GM12801 (cell line): Measurements from ENCODE around the gene WNT11.

Experiments used
- TF ChIP-seq, protein P1 (sequence below): IDR thresholded peaks from one replicate; pipeline ENCODE4 v1.5.1; 2011; ENCODE audit warnings: control low read depth; ENCODE audit not compliant: insufficient read length; ENCODE audit errors: extremely low read depth

Gene WNT11

DNA sequence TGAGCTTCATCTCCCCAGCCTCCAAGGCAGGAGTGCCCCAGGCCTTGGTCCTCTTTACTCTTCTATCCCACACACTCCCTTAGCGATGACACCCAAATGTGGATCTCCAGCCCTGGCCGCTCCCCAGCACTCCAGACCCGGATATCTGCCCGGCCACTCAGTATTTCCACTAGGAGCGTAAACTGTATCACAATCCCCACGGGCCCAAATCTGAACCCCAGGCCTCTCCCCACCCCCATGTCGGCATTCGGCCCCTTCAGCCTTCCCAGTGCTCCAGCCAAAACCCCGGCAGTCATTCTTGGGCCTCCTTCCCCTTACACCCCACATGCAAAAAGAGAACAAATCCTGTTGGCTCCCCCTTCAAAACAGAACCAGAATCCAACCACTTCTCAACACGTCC is 20.8 kb downstream of the WNT11 start:
- TF ChIP-seq, protein P1, sequence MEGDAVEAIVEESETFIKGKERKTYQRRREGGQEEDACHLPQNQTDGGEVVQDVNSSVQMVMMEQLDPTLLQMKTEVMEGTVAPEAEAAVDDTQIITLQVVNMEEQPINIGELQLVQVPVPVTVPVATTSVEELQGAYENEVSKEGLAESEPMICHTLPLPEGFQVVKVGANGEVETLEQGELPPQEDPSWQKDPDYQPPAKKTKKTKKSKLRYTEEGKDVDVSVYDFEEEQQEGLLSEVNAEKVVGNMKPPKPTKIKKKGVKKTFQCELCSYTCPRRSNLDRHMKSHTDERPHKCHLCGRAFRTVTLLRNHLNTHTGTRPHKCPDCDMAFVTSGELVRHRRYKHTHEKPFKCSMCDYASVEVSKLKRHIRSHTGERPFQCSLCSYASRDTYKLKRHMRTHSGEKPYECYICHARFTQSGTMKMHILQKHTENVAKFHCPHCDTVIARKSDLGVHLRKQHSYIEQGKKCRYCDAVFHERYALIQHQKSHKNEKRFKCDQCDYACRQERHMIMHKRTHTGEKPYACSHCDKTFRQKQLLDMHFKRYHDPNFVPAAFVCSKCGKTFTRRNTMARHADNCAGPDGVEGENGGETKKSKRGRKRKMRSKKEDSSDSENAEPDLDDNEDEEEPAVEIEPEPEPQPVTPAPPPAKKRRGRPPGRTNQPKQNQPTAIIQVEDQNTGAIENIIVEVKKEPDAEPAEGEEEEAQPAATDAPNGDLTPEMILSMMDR, result no peak

DNA sequence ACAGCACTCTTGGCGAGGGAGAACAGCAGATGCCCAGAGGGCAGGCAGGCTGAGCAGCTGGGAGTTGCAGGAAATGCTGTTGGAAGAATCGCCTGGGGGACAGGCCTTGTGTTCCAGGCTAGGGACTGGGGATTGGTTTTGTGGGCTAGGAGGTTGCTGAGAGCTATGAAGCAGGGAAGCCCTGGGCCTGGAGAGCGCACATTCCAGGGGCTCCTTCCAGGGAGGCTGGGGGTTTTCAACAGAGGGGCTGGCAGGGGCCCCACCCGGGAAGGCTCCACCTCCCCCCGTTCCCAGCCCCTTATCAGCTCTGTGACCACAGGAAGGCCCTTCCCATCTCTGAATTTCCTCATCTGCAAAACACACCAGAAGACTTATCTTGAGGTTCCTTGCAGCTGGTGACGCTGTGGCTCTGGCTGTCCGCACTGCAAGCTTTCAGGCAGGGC is 21.7 kb downstream of the WNT11 start:
- TF ChIP-seq, protein P1, result no peak

DNA sequence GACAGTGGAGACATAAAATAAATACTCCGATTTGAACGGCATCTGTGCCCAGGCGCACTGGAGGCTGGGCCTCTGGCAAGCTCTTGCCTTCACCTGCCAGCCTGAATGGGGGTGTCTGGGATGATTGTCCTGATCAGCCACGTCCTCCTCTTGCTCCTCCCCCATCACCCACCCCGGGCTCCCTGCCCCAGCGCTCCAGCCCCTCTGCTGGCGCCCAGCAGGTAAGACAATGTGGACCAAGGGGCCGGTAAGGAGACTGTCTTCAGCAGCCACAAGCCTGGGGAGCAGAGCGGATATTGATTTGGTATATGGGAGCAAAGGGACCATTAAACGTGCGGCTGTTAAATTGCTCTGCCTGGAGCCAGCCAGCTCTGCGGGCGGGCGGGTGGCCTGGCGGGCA is 24.9 kb downstream of the WNT11 start:
- TF ChIP-seq, protein P1, result no peak

DNA sequence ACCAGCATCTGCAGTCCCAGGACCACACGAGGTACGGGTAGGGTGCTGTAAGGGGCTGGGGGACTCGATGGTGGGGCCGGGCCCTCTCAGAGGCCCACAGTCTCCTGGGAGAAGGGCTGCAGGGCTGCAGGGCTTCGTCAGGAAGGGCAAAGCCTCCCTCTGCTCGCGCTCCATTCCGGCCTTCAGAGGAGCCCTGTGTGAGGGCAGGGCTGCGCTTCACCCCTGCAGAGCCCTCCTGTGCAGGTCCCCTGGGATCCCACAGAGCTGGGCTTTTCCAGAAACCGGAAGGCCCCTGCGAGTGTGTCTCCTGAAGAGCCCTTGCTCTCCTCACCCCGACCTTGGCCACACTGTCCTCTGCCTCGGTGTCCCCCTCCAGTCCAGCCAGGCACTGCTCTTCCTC is 27.2 kb downstream of the WNT11 start:
- TF ChIP-seq, protein P1, result no peak

DNA sequence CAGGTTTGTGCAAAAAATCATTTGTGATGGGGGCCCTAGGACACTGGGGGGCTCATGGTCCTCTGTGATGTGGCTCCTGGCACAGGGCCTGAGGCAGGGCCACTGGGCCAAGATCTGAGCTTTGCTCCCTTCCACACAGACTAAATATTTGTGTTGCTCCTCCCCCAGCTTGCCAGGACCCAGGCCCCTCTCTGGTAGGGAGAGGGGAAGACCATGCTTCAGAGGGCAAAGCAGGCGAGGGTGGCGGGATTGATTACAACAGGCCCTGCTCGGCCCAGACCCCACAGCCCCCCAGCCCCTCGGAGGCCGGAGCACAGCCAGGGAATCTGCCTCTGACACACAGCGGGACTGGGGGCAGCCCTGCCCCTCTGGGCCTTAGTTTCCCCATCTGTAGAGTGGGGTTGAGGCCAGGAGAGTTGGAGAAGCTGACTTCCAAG is 29.0 kb downstream of the WNT11 start:
- TF ChIP-seq, protein P1, result no peak

DNA sequence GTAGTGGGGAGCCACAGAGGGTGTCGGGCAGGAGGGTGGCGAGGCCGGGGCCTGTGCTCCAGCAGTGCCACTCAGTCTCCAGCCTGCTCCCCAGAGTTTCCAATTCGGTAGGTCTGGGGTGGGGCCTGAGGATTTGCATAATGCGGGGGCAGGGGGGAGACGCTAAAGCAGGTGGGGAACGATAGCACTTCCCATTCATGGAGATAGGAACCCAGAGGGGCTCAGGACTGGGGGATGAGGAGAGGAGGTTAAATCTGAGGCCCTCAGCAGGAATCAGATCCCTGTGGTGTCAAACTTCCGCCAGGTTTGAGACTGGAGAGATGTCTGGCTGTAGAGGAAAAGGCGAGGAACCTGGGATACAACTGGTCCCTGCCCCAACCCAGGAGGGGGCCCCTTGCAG is 29.8 kb downstream of the WNT11 start:
- TF ChIP-seq, protein P1, result no peak

DNA sequence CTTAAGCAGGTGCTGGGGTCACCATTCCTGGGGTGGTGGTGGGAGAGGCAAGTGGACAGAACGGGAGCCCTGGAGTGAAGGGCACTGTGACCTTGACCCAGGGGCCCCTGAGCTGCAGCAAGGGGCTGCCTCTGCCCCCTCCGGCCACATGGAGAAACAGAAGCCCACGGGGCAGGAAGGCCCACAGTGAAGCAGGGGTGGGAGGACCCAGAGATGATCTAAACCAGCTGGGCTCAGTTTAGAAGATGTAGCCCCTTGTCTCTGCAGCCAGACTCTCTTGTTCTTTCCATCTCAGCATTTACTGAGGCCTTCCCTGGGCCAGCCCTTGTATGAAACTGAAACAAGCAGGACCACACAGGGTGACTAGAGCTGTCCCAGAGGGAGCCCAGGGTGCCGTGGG is 30.5 kb downstream of the WNT11 start:
- TF ChIP-seq, protein P1, result no peak

DNA sequence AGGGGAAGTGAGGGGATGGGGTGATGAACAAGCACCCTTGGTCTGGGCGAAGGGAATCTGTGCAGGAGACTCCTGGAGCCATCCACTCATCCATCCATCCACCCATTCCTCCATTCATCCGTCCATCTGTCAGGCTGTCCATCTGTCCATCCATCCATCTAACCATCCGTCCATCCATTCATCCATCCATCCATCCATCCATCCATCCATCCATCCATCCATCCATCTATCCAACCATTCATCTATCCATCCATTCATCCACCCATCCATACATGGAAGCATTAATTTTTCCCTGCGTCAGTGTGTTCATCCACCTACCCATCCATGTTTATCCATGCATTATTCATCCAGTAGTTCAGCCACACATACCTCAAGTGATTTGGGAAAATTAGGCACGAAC is 32.0 kb downstream of the WNT11 start:
- TF ChIP-seq, protein P1, result no peak
